ENCODE measurements around the gene TRPM7.
A peak's percentile ranks its signal among the peaks of the same experiment; 100 is the strongest.
"Not testable (repeated sequence)": the region's sequence is repeated elsewhere in the genome, so short reads cannot be mapped to it uniquely, and the experiment has no call there.

Gene TRPM7

GRCh38 chr15:50686469-50687301, at the start of gene TRPM7:
TSS of gene TRPM7 (minus strand) at chr15:50686797. CDS start at chr15:50686533, 264 bp downstream.
- DNase-seq: peak; percentile 87 to 89

GRCh38 chr15:50735156-50735555, 48.6 kb upstream of the TRPM7 start:
- no peak for DNase-seq

GRCh38 chr15:50726315-50726714, 39.7 kb upstream of the TRPM7 start:
- DNase-seq: no peak

- no peak for DNase-seq
These were observed 32.1 kb upstream of the TRPM7 start for GRCh38 chr15:50718700-50719125.

- DNase-seq: no peak
These were observed 25.4 kb upstream of the TRPM7 start for GRCh38 chr15:50712018-50712417.

- no peak for DNase-seq
These were observed 24.0 kb upstream of the TRPM7 start for GRCh38 chr15:50710585-50710984.

GRCh38 chr15:50707878-50708427, 21.4 kb upstream of the TRPM7 start:
- DNase-seq: no peak

GRCh38 chr15:50702762-50703334, 16.3 kb upstream of the TRPM7 start:
- DNase-seq: no peak

- DNase-seq: no peak
These were observed 11.5 kb upstream of the TRPM7 start for GRCh38 chr15:50698101-50698500.

GRCh38 chr15:50697109-50697797, 10.7 kb upstream of the TRPM7 start:
- no peak for DNase-seq

GRCh38 chr15:50694634-50695165, 8.1 kb upstream of the TRPM7 start:
- not testable (repeated sequence) for DNase-seq

- DNase-seq: no peak
These were observed 805 bp upstream of the TRPM7 start for GRCh38 chr15:50687302-50687902.

- peak; percentile 77 to 78 for DNase-seq
These were observed 575 bp downstream of the TRPM7 start for GRCh38 chr15:50685976-50686468.

GRCh38 chr15:50685191-50685975, 1.2 kb downstream of the TRPM7 start:
- peak in 1 of 2 donors; percentile 6 for DNase-seq

- no peak for DNase-seq
These were observed 5.1 kb downstream of the TRPM7 start for GRCh38 chr15:50681467-50681866.

- no peak for DNase-seq
These were observed 9.7 kb downstream of the TRPM7 start for GRCh38 chr15:50676799-50677483.

- peak in 1 of 2 donors; percentile 51 for DNase-seq
These were observed 11.0 kb downstream of the TRPM7 start for GRCh38 chr15:50675535-50676144.

GRCh38 chr15:50670115-50670514, 16.5 kb downstream of the TRPM7 start:
- DNase-seq: no peak

GRCh38 chr15:50669611-50670010, 17.0 kb downstream of the TRPM7 start:
- DNase-seq: no peak

- no peak for DNase-seq
These were observed 20.7 kb downstream of the TRPM7 start for GRCh38 chr15:50665938-50666337.

GRCh38 chr15:50655555-50655954, 31.0 kb downstream of the TRPM7 start:
- no peak for DNase-seq
